ENCODE measurements around the gene WASF3.

DNA sequence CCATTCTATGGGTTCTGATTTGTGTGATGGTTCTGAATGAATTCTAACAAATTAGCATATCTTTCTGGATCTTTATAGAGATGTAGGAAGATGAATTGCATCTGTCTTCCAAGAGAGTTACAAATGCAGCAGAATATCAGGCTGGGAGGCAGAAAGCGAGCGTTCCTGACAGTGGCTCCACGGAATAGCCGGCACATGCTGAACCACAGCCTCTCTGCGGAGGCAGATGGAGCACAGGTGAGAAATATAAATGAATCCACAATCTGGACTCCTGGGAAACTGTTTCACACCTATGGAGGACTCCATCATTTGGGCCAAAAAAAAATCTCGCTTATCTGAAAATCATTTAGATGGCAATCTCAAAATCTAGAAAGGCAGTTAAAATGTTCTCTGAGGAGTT, 34.5 kb upstream of the WASF3 start:
- TF ChIP-seq EZH2 (IDR thresholded peaks at IDR 0.05): no peak
- TF ChIP-seq, protein P1, sequence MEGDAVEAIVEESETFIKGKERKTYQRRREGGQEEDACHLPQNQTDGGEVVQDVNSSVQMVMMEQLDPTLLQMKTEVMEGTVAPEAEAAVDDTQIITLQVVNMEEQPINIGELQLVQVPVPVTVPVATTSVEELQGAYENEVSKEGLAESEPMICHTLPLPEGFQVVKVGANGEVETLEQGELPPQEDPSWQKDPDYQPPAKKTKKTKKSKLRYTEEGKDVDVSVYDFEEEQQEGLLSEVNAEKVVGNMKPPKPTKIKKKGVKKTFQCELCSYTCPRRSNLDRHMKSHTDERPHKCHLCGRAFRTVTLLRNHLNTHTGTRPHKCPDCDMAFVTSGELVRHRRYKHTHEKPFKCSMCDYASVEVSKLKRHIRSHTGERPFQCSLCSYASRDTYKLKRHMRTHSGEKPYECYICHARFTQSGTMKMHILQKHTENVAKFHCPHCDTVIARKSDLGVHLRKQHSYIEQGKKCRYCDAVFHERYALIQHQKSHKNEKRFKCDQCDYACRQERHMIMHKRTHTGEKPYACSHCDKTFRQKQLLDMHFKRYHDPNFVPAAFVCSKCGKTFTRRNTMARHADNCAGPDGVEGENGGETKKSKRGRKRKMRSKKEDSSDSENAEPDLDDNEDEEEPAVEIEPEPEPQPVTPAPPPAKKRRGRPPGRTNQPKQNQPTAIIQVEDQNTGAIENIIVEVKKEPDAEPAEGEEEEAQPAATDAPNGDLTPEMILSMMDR (IDR thresholded peaks at IDR 0.05): no peak
